ENCODE results near the gene NUP93.

DNA sequence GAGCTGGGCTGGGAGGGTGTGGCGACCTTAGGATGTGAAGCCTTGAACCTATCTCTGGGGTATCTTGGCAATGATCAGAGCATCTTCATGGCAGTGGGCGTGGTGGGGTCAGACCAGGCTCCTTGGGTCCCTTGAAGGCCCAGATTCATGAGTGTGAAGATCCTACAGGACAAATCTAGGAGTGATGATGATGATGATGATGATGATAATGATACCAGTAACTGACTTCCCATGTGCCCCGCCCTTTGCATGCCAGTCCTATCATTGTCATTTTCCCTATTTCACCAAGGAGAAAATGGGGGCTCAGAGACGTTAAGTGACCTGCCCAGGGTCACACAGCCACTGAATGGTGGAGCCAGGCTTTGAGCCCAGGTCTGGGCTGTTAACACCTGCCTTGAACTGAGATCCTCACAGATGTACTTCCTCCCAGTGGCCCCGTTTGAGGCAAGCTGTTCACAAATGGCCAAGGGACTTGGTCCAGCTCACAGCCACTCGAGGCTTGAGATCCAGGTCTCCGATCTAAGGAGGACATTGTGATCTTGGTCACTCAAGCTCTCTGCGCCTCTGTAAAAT, 148.4 kb downstream of the NUP93 start:
- TF ChIP-seq, protein P1, sequence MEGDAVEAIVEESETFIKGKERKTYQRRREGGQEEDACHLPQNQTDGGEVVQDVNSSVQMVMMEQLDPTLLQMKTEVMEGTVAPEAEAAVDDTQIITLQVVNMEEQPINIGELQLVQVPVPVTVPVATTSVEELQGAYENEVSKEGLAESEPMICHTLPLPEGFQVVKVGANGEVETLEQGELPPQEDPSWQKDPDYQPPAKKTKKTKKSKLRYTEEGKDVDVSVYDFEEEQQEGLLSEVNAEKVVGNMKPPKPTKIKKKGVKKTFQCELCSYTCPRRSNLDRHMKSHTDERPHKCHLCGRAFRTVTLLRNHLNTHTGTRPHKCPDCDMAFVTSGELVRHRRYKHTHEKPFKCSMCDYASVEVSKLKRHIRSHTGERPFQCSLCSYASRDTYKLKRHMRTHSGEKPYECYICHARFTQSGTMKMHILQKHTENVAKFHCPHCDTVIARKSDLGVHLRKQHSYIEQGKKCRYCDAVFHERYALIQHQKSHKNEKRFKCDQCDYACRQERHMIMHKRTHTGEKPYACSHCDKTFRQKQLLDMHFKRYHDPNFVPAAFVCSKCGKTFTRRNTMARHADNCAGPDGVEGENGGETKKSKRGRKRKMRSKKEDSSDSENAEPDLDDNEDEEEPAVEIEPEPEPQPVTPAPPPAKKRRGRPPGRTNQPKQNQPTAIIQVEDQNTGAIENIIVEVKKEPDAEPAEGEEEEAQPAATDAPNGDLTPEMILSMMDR (IDR thresholded peaks at IDR 0.05 in 4 of 5, conservative IDR thresholded peaks at IDR 0.05 in 1 of 5) = no peak
- no peak for TF ChIP-seq POLR2A (IDR thresholded peaks at IDR 0.05)
